GM18498 (cell line): ENCODE results near the gene SAT2.
A peak's percentile ranks its signal among the peaks of the same experiment; 100 is the strongest.
"Not testable (repeated sequence)": the region's sequence is repeated elsewhere in the genome, so short reads cannot be mapped to it uniquely, and the experiment has no call there.

ENCODE experiments used
- ATAC-seq: cut with Tn5 transposase; IDR thresholded peaks from one replicate; pipeline ENCODE4 v1.9.1; 2021; ENCODE audit warnings: mild to moderate bottlenecking, moderate library complexity; ENCODE audit not compliant: unreplicated experiment

The SAT2 gene

DNA sequence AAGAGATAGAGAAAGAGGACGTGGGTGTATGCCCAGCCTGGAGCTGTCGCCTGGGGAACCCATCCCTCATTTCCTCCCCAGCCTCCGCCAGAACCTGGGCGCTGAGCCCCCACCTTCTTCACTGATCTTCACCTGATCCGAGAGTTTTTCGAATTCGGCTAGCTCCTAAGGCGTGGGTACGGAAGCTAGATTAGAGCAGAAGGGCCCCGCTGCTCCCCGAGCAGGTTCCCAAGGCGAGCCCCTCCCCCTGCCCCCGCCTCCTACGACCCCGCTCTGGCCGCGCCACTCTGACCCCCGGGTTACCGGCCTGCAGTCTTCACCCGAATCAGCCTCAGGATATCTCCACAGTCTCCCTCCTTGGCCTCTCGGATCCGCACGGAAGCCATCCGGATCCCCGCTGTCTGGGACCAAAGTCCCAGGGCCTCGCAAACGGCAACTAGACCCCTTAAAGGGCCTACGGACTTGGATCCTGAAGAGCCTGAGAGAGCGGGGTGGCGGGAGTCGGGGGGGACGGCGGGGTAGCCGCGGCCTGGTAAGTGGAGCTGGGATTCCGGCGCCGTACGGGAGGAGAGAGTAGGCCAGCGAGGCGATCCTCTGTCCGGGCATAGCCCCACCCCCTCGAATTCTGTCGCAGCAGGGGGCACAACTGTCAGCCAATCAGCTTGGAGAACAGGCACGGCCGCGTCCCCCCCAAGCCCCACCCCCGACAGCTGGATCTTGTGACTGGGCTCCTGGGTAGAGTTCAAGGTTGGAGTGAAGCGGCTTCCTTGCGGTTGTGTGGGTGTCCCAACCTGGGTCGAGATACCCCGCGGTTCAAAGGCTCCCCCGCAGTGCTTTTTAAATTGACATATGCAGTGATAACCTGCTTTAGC, at the start of gene SAT2:
Gene SAT2 (minus strand): TSS at position 572 of the 872 bp plus-strand sequence. CDS start 186 bp downstream, at position 386.
- ATAC-seq = peak; percentile 79

DNA sequence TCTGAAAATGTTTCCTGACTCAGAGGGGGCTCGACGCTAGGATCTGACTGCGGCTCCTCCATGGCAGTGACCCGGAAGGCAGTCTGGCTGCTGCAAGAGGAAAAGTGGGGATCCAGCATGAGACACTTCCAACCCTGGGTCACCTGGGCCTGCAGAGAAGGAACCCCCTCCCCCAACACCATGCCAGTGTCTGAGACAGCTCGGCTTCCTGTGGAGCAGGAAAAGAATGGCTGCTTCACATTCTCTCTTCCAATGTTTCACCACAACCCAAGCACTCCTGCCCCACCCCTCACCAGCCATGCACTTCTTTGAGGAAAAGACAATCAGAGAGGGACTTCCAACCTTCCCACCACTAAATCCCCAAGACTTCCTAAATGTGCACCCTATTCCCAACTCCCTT, 48.9 kb upstream of the SAT2 start:
- ATAC-seq = no peak

DNA sequence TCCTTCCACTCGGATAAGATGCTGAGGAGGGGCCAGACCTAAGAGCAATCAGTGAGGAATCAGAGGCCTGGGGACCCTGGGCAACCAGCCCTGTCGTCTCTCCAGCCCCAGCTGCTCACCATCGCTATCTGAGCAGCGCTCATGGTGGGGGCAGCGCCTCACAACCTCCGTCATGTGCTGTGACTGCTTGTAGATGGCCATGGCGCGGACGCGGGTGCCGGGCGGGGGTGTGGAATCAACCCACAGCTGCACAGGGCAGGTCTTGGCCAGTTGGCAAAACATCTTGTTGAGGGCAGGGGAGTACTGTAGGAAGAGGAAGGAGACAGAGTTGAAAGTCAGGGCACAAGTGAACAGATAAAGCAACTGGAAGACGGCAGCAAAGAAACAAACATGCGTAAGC, 47.3 kb upstream of the SAT2 start:
- no peak for ATAC-seq

GRCh38 chr17:7673239-7673638, 45.6 kb upstream of the SAT2 start:
- no peak for ATAC-seq

GRCh38 chr17:7668482-7668881, 40.9 kb upstream of the SAT2 start:
- no peak for ATAC-seq

- ATAC-seq = no peak
These were observed 40.2 kb upstream of the SAT2 start for GRCh38 chr17:7667656-7668406.

GRCh38 chr17:7656958-7657609, 29.5 kb upstream of the SAT2 start:
- ATAC-seq = no peak

DNA sequence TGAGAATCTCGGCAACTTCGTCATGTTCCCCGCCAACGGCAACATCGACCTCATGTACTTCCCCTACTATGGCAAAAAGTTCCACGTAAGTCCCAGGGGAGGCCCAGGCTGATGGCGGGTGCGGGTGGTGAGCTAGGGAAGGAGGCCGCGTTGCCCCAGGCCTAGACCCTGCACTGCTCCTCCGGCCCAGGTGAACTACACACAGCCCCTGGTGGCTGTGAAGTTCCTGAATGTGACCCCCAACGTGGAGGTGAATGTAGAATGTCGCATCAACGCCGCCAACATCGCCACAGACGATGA, 27.9 kb upstream of the SAT2 start:
- ATAC-seq = no peak

DNA sequence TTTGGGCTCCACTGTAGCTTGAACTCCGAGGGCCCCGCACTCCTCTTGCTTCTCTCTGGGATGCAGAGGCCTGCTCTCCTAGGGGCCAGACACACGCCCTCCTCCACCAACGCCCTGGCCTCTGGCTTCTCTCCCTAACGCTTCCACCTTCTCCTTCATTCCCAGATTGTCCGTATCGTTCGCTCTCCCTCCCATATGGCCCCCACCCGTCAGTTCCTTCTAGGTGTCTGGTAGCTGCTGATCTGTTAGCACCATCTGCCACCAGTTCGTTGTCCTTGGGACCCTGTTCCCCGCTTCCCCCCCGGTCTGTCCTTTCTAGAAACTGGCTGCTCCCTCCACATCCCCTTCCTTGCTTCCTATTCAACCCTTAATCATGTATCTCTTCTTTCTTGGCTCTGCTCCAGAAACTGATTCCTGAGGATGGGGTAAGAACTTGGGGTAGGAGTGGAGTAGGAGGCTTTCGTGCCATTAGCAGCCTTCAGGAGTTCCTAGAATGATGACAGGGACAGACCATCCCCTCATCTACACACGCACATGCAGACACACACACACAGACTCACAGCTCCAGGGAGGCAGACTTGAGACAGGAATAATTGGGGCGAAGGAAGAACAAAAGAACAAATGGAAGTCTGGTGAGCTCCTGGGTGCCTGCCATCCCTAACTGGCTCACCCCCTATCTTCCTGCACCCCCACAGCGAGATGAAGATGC, 27.4 kb upstream of the SAT2 start:
- no peak for ATAC-seq

GRCh38 chr17:7652388-7653356, 25.1 kb upstream of the SAT2 start:
- no peak for ATAC-seq

- no peak for ATAC-seq
These were observed 24.2 kb upstream of the SAT2 start for GRCh38 chr17:7651665-7652387.

DNA sequence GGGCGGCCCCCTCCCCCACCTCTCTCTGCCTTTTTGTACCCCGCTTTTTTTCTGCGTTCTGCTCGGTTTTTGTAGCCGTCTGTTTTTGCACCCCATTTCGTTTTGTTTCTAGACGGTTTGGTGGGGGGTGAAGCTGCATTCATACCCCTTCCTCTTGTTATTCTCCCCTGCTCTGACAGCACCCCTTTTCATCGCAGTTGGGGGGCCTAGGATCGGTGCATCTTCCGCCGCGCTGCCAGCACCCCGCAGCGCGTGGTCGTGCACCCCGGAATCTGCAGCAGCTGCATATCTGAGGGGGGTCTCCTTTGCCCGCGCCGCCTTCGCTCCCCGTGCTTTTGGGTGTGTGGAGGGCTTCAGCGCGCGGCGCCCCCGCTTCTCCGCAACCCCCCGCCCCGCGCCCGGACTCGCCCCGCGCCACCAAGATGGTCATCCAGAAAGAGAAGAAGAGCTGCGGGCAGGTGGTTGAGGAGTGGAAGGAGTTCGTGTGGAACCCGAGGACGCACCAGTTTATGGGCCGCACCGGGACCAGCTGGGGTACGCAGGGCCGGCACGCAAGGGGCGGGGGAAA, 23.6 kb upstream of the SAT2 start:
- no peak for ATAC-seq

DNA sequence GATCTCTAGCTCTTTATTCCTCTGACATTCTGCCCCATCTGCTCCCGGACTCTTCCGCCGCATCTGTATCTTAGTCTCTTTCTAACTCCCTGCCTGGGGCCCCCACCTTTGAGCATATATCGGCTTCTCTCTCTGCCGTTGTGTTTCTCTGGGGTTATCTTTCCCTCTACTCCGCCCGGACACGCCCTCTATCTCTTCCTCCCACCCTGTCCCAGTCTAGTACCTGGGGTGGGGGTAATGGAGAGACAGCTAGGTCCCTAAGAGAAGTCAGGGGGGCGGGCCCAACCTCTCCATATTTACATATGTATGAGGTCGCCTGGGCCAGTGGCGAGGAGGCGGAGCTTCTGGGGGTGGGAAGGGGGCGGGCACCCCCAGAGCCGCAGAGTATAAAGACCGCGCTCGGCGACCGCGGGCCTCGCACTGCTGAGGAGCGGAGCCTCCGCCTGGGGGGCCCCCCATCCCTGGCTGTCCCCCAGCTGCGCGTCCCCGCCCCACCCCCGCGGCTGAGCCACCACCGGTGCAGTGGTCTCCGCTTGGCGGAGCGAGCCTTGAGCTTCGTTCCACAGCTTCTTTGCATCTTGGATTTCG, 23.0 kb upstream of the SAT2 start, which contains the start of gene ATP1B2:
Gene ATP1B2 (plus strand): TSS at position 418 of the 588 bp plus-strand sequence. CDS start 593 bp downstream, outside the sequence.
- ATAC-seq = peak; percentile 56

GRCh38 chr17:7647018-7647417, 19.4 kb upstream of the SAT2 start:
- no peak for ATAC-seq

DNA sequence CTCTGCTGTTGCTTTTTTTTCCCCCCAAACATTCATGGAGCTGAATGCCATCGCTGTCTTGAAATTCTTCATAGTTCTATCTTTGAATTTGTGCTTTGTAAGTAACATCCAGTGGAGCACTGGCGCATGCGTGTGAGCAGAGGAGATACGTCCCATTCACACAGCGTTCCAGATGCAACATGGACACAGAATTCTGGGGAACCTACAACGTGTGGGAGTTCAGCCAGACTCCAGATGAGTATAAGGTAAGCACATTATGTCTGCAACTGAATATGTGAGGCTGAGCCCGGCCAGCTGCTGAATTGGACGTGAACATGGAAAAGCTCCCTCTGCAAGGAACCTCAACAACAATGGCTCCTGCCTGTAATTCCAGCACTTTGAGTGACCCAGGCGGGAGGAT, 18.8 kb upstream of the SAT2 start:
- no peak for ATAC-seq

DNA sequence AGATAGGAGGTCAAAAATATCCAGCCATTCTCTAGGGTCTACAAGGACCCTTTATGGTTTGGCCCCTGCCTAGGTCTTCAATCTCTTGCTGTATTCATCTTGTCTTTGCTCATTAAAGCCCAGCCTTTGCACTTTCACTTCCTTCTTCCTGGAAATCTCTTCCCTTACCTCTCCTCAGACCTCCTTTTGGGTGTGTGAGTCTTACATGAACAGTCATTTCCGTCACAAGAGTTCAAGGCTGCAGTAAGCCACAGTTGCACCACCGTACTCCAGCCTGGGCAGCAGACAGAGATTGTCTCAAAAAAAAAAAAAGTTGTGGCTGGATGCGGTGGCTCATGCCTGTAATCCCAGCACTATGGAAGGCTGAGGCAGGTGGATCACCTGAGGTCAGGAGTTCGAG, 17.2 kb upstream of the SAT2 start:
- no peak for ATAC-seq

GRCh38 chr17:7641635-7642034, 14.0 kb upstream of the SAT2 start:
- ATAC-seq = not testable (repeated sequence)

DNA sequence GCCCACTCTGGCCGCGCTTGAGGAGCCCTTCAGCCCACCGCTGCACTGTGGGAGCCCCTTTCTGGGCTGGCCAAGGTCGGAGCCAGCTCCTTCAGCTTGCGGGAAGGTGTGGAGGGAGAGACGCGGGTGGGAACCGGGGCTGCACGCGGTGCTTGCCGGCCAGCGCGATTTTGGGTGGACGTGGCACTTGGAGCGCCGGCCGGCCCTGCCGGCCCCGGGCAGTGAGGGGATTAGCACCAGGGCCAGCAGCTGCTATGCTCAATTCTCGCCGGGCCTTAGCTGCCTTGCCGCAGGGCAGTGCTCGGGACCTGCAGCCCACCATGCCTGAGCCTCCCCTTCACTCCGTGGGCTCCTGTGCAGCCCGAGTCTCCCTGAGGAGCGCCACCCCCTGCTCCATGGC, 13.2 kb upstream of the SAT2 start:
- ATAC-seq = no peak

GRCh38 chr17:7636163-7636562, 8.5 kb upstream of the SAT2 start:
- no peak for ATAC-seq
